Mucosa of stomach (tissue), 1 donor: Measurements from ENCODE around the gene HPDL.
"Not testable (repeated sequence)": the region's sequence is repeated elsewhere in the genome, so short reads cannot be mapped to it uniquely, and the experiment has no call there.

Experiments used
- H3K27me3 ChIP-seq: one replicate; pipeline ENCODE4 v1.7.0; 2013; ENCODE audit warnings: mild to moderate bottlenecking, low read length; ENCODE audit not compliant: control insufficient read depth, insufficient read depth
- H3K36me3 ChIP-seq: one replicate; pipeline ENCODE4 v1.7.0; 2013; ENCODE audit warnings: low read length; ENCODE audit not compliant: control insufficient read depth, insufficient read depth
- H3K4me1 ChIP-seq: one replicate; pipeline ENCODE4 v1.7.0; 2013; ENCODE audit warnings: mild to moderate bottlenecking, low read length; ENCODE audit not compliant: control insufficient read depth, insufficient read depth
- H3K4me3 ChIP-seq: one replicate; pipeline ENCODE4 v1.7.0; 2013; ENCODE audit warnings: low read length
- H3K9ac ChIP-seq: one replicate; pipeline ENCODE4 v1.7.0; 2013; ENCODE audit warnings: mild to moderate bottlenecking, low read length, moderate library complexity
- H3K9me3 ChIP-seq: one replicate; pipeline ENCODE4 v1.7.0; 2013; ENCODE audit warnings: mild to moderate bottlenecking, low read length, moderate library complexity; ENCODE audit not compliant: control insufficient read depth
- donor health status: Pancreatic carcinoma.

The HPDL gene

DNA sequence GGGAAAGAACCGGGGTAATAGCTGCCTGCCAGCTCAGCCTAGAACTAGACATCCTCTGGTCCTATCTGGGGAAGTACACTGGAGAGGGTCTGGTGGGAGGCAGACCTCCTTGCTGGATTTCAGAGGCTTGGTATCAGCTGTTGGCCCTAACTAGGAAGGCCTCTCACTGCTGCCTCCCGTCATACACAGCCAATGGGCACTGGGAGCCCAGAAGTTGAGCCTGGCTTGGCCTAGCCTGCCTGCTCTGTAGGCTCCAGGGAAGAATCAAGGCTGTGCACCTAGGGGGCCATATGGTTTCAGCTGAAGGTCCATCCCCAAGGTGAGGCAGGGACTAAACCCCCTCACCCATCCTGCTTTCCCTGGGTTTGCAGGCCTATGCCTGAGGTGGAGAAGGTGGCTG is 17.8 kb downstream of the HPDL start:
- no peak overlapping the region for H3K9ac ChIP-seq
- no peaks in the 10 kb centered on the region for H3K9me3 ChIP-seq
- H3K4me1 ChIP-seq: peaks cover 13% of the 10 kb centered on the region

DNA sequence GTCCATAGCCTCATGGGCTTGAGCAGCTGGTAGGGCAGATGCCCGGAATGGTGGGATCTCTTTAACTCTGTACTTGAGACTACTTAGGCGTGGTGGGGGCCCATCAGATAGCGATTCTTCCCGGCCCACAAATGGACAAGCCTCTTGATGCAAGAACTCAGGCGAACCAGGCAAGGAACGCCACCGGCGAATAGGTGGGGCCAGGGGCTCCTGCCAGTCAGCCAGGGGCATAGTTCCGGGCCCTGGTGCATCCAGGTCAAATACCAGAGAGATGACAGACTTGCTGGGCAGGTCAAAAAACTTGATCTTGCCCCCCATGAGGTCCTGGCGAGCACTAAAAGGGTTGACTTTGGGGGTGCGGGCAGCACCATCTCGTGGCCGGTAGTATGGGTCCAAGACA is 18.3 kb downstream of the HPDL start:
- Histone ChIP-seq H3K4me1 (peaks cover 13% of the 10 kb centered on the region), H3K9ac (no peak overlapping the region), H3K4me3 (no peak overlapping the region), H3K27me3 (no peaks in the 10 kb centered on the region), H3K36me3 (no peaks in the 10 kb centered on the region), H3K9me3 (no peaks in the 10 kb centered on the region)

More for the DNA sequence above, 17.8 kb downstream of the HPDL start:
- H3K36me3 ChIP-seq: no peaks in the 10 kb centered on the region
- H3K27me3 ChIP-seq: no peaks in the 10 kb centered on the region
- H3K4me3 ChIP-seq: no peak overlapping the region

DNA sequence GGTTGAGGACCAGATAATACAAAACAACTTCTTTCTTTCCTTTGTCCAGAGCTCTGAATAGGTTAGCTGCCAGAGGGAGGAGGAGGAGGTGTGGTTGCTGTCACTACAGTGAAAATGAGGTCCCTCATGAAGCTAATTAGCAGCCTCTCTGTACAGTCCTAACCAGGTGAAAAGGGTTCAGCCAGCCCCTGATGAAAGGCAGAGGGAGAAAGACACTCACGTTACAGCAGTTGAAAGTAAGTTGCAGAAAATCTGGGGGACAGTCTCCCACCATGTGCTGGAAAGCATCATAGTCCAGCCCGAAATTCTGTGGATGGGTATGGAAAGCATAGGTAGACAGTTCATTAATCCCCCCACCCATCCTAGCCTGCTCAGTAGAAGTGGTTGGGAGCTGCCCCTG is 19.8 kb downstream of the HPDL start:
- H3K4me3 ChIP-seq: no peak overlapping the region
- H3K27me3 ChIP-seq: no peaks in the 10 kb centered on the region
- H3K9me3 ChIP-seq: no peaks in the 10 kb centered on the region
- H3K36me3 ChIP-seq: no peaks in the 10 kb centered on the region
- H3K9ac ChIP-seq: no peak overlapping the region
- H3K4me1 ChIP-seq: peaks cover 5% of the 10 kb centered on the region

DNA sequence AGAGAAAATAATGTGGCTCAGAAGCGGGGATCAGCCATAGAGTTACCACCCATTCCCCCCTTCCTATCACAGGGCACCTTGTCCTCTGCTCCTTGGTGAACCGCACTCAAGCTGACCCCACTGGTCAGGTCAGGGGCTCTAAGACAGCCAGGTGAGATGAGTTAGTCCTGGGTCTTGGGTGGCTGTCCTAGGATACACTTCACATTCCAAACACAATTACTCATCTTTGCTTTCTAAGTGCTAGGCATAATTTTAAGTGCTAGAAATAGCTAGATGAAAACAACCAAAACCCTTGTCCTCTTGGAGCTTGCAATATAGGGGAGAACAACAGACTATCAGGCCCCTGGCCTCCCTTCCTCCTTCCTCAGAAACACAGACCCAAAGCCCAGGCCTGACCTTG is 21.3 kb downstream of the HPDL start:
- Histone ChIP-seq H3K4me3 (no peak overlapping the region), H3K9ac (no peak overlapping the region), H3K4me1 (no peaks in the 10 kb centered on the region), H3K36me3 (no peaks in the 10 kb centered on the region), H3K9me3 (no peaks in the 10 kb centered on the region), H3K27me3 (no peaks in the 10 kb centered on the region)

DNA sequence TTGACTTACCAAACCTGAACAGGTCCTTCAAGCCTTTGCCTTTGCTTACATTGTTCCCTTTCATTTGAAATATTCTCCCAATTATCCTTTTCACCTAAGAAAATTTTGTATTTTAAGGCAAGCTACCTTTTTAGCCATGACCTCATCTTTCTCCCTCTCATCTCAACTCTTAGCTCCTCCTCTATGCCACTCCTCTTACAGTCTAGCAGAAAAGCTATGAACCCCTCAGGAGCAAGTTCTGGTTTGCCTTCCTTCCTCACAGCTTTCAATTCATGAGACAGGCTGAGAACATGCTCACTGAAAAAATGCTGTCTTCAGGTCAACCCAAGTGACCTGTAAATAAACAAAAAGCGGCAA is 21.9 kb downstream of the HPDL start:
- Histone ChIP-seq H3K27me3 (no peaks in the 10 kb centered on the region), H3K9ac (no peak overlapping the region), H3K4me3 (no peak overlapping the region), H3K36me3 (no peaks in the 10 kb centered on the region), H3K4me1 (no peaks in the 10 kb centered on the region), H3K9me3 (no peaks in the 10 kb centered on the region)

DNA sequence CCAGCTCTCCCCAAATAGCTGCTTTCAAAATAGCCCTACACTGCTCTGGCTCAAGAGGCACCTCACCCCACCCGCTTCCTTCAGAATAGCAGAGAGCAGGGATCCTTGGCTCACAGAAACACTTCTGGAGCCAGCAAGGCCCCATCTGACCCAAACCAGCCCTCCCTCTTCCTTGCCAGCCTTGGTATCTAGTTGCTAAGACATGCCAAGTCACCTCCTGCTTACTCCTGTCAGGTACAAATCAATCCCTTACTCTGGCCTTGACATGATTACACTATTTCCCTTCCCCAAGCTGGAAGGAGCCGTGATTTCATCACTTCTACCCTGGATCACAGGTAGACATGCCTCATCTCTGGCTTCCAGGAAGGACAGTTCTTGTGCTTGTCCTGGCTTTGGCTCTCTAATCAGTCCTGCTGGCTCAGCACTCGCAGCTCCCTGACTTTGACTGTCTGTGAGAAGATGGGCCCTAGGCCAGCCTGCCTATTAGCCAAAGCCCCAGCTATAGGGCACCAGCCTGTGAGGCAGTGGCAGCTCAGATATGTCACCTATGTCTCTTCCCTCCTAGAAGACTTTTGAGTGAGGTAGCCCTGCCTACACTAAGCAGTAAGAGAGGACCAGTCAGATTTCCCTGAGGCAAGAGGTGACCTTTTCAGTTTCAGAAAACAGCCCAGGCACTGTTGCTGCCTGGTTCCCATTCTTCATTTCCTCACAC is 22.4 kb downstream of the HPDL start:
- Histone ChIP-seq H3K9me3 (no peaks in the 10 kb centered on the region), H3K36me3 (no peaks in the 10 kb centered on the region), H3K4me1 (no peaks in the 10 kb centered on the region), H3K4me3 (no peak overlapping the region), H3K27me3 (no peaks in the 10 kb centered on the region), H3K9ac (no peak overlapping the region)

DNA sequence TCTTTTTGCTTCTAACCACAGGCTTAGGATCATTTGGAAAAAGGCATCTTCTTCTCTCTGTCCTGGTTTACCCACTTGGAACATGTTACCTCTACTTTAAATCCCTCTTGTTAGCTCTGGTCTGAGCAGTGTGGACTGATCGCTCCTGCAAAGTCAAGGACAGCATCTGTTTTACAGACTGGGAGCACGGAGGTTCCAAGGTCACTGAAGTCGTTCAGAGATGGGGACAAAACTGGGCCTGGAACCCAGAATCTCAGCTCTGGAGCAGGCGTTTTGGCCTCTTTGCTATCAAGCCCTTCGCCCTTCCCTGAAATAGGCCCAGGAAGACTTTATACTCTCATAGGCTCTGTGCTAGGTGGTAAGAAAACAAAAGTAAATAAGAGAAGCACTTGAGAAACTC is 24.8 kb downstream of the HPDL start:
- H3K9me3 ChIP-seq: no peaks in the 10 kb centered on the region
- H3K9ac ChIP-seq: no peak overlapping the region

DNA sequence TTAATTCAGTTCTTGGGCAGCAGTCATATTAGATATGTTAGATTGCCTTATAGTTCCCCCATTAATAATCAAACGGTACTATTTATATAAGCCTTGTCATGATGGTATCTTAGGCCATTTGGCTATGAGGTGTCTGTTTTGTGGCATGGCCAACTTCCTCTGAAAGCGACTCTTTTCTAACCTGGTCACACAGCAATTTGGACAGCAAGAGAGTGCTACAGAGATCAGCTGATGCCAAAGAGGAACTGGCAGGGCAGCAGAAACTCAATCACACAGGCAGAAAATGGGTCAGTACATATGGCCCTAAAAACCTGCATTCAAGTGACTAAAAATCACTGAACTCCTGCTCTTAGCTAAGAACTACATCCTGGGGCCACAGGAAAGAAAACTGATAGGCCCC is 27.0 kb downstream of the HPDL start:
- no peaks in the 10 kb centered on the region for H3K9me3 ChIP-seq
- no peak overlapping the region for H3K9ac ChIP-seq
- no peak overlapping the region for H3K4me3 ChIP-seq
- H3K4me1 ChIP-seq: no peaks in the 10 kb centered on the region
- no peaks in the 10 kb centered on the region for H3K36me3 ChIP-seq
- no peaks in the 10 kb centered on the region for H3K27me3 ChIP-seq

More for the DNA sequence above, 24.8 kb downstream of the HPDL start:
- H3K36me3 ChIP-seq: no peaks in the 10 kb centered on the region
- H3K4me3 ChIP-seq: no peak overlapping the region
- H3K27me3 ChIP-seq: no peaks in the 10 kb centered on the region
- no peaks in the 10 kb centered on the region for H3K4me1 ChIP-seq

DNA sequence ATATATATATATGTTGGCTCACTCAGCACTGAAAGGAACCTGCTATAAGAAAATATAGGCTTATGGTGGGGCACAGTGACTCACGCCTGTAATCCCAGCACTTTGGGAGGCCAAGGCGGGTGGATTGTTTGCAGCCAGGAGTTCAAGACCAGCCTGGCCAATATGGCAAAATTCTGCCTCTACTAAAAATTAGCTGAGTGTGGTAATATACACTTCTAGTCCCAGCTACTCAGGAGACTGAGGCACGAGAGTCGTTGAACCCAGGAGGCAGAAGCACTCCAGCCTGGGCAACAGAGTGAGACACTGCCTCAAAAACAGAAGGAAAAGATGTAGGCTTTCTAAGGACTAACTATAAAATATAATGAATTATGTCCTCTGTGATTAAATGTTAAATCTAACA is 28.1 kb downstream of the HPDL start:
- no peak overlapping the region for H3K4me3 ChIP-seq
- no peaks in the 10 kb centered on the region for H3K9me3 ChIP-seq
- no peaks in the 10 kb centered on the region for H3K36me3 ChIP-seq
- no peak overlapping the region for H3K9ac ChIP-seq
- H3K27me3 ChIP-seq: no peaks in the 10 kb centered on the region
- H3K4me1 ChIP-seq: no peaks in the 10 kb centered on the region

DNA sequence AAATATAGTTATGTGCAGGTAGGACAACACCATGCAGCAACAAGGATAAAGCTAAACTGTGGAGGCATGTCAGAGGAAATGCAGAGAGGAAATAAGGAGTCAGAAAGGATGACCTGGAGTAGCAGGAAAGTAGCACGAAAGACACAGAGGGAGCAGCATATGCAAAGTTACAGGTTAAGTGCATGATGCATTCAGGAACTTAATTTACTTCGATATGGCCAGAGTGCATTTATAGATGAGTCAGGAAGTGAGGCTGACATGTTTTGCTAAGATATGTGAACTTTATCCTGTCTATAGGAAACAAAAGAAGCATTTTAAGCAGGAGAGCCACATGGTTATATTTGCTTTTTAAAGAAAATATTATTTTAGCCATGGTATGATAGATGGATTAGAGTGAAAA is 29.0 kb downstream of the HPDL start:
- Histone ChIP-seq H3K36me3 (no peaks in the 10 kb centered on the region), H3K9ac (no peak overlapping the region), H3K4me1 (no peaks in the 10 kb centered on the region), H3K9me3 (no peaks in the 10 kb centered on the region), H3K27me3 (no peaks in the 10 kb centered on the region), H3K4me3 (no peak overlapping the region)

DNA sequence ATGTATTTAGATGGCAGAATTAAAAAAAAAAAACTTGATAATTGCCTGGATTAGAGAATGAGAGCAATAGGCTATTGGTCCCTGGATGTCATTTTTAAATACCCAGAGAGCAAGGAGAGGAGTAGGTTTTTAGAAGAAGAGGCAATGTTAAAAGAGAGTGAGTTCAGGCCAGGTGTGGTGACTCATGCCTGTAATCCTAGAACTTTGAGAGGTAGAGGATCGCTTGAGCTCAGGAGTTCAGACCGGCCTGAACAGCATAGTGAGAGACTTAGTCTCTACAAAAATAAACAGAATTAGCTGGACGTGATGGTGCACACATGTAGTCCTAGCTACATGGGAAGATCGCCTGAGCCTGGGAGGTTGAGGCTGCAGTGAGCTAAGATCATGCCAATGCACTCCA is 29.5 kb downstream of the HPDL start:
- Histone ChIP-seq H3K9me3 (no peaks in the 10 kb centered on the region), H3K36me3 (no peaks in the 10 kb centered on the region), H3K9ac (no peak overlapping the region), H3K27me3 (no peaks in the 10 kb centered on the region), H3K4me3 (no peak overlapping the region), H3K4me1 (no peaks in the 10 kb centered on the region)

DNA sequence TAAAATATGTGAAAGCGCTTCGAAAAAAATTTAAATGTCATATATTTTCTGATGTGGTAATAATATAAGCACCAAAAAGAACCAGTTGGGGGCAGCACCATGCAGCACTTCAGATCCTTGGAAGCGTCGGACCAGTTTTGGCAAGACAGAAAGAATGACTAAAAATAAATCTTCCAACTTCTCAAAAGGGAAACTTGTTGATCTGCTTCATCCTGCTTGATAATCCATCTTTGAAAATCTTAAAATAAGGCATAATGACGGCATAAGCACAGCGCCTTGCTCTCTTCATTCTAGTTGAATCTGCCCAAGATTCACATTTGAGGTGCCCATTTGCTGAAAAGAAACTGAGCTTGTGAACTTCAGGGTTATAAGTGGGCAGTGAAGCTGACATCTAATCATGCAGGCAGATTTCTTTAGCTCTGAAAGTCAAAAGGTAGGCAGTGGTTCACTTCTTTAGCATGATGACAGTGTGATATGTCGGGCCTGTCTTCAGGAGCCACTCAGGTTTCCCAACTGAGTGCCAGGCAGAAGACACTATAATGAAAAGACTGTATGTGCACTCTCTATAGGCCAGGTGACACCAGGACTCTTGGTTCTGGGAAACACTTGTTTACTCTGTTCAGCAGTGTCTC is 33.3 kb downstream of the HPDL start:
- no peaks in the 10 kb centered on the region for H3K4me1 ChIP-seq
- H3K9ac ChIP-seq: no peak overlapping the region
- no peaks in the 10 kb centered on the region for H3K9me3 ChIP-seq
- H3K4me3 ChIP-seq: no peak overlapping the region
- no peaks in the 10 kb centered on the region for H3K27me3 ChIP-seq
- no peaks in the 10 kb centered on the region for H3K36me3 ChIP-seq

DNA sequence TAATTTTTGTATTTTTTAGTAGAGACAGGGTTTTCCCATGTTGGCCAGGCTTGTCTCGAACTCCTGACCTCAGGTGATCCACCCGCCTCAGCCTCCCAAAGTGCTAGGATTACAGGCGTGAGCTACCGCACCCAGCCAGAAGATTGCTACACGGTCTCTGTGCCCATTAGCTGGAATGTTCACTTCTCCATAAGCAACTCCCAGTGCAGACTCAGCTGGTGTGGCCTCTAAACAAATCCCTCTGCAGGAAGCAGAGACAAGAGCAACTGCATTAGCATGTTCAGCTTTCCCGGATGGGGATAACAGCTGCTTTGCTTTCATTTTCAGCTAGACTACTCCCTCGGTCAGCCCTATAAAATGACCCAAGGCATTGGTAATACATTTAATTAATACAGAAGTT is 34.3 kb downstream of the HPDL start:
- not testable (repeated sequence) for H3K4me3 ChIP-seq

More for the DNA sequence above, 34.3 kb downstream of the HPDL start:
- H3K4me1 ChIP-seq, H3K9me3 ChIP-seq, H3K9ac ChIP-seq, H3K36me3 ChIP-seq, H3K27me3 ChIP-seq: not testable (repeated sequence)
